GM13976 (cell line): Measurements from ENCODE around the gene RPL23.

Experiments
- DNase-seq: peaks from one replicate; pipeline ENCODE4 v3.0.0; 2012; ENCODE audit warnings: low spot score
- in situ Hi-C: fragments of 300-500 bp; cut with MboI; formaldehyde crosslinking; loops from one replicate; pipeline ENCODE4 v1.12.0; 2022; ENCODE audit warnings: low sequenced_read_pairs, mixed read lengths, inconsistent platforms; ENCODE audit not compliant: unreplicated experiment
- TF ChIP-seq, protein P1 (sequence below): IDR thresholded peaks from 2 replicates; pipeline ENCODE4 v1.5.1; 2012; ENCODE audit warnings: borderline replicate concordance, mild to moderate bottlenecking; ENCODE audit not compliant: insufficient read depth; ENCODE audit errors: extremely low read depth, missing control alignments, control extremely low read depth

RPL23 gene

DNA sequence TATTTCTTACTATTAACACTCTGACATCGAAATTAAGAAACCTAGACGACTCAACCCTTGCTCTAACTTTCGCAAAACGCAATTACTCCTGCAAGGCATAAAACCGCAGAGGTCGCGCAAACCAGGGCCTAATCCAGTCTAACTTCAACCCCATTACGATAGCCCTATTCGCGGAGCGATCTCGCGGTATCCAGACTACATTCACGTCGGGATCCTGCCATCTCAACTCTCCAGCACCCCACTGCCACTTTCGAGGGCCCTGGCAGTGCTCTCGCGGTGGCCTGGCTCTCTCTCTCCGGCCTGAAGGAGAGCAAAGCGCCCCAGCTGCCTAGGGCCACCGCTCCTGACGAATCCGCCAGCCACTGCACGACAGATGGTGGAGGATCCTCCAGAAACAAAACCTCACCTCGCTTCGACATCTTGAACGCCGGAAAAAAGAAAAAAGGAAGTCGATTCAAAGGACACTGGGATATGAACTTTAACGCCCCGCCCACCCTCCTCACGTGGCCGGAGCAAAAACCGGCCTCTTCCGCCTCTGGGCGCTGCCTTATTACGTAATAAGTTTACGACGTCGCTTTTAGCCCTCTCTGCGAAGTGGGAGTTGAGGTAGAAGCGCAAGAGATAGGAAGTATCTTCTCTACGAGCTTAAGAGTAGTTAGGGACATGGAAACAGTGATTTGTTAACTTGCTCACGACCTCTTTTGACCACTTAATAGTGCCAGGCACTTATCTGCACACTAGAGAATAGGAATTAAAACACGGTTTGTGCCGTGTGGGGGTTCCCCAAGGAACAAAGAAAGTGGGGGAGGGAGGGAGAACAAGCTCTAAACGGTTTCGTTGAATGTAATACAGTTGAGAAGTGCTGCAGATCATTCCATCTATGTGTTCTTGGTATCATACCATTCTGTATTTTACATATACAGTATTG is at the start of gene RPL23:
Gene RPL23 (minus strand): TSS at position 430 of the 928 bp plus-strand sequence. CDS start 11 bp downstream, at position 419.
- peak; percentile 94 for DNase-seq
- in situ Hi-C loops: no loop called here
- TF ChIP-seq, protein P1, sequence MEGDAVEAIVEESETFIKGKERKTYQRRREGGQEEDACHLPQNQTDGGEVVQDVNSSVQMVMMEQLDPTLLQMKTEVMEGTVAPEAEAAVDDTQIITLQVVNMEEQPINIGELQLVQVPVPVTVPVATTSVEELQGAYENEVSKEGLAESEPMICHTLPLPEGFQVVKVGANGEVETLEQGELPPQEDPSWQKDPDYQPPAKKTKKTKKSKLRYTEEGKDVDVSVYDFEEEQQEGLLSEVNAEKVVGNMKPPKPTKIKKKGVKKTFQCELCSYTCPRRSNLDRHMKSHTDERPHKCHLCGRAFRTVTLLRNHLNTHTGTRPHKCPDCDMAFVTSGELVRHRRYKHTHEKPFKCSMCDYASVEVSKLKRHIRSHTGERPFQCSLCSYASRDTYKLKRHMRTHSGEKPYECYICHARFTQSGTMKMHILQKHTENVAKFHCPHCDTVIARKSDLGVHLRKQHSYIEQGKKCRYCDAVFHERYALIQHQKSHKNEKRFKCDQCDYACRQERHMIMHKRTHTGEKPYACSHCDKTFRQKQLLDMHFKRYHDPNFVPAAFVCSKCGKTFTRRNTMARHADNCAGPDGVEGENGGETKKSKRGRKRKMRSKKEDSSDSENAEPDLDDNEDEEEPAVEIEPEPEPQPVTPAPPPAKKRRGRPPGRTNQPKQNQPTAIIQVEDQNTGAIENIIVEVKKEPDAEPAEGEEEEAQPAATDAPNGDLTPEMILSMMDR: no peak

DNA sequence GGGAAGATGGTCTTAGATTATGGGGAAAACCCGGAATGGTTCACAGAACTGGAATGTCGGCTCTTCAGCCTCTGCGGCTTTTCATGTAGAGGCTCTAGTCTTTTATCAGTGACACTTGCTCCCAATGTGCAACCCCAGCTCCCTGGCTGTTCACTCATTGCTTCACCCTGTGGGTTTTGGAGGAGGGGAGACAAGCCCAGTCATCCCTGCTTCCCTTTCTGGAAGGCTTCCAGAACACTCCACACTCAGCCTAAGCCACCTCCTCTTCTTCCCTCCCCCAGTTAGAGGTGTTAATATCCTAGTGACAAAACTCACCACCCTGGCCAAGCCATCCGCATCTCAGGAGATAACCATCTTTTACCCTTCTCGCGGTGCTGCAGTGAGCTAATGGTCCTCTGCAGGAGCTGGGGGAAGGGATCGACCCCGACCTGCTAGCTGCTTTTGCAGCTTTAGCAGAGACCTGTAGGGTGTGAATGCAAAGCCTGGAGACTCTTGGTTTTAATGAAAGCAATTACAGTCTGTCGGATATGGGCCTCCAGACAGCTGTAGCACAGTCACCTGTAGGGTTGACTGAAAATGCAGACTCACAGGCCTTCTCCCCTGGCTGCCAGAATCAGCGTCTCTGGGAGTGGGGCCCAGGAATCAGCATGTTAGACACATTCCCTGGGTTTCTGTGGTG is 47.6 kb upstream of the RPL23 start:
- in situ Hi-C loops: no loop called here
- no peak for DNase-seq
- TF ChIP-seq, protein P1: no peak

GRCh38 chr17:38899421-38899820 is 45.9 kb upstream of the RPL23 start:
- TF ChIP-seq, protein P1: no peak
- no peak for DNase-seq
- in situ Hi-C loops: no loop called here

DNA sequence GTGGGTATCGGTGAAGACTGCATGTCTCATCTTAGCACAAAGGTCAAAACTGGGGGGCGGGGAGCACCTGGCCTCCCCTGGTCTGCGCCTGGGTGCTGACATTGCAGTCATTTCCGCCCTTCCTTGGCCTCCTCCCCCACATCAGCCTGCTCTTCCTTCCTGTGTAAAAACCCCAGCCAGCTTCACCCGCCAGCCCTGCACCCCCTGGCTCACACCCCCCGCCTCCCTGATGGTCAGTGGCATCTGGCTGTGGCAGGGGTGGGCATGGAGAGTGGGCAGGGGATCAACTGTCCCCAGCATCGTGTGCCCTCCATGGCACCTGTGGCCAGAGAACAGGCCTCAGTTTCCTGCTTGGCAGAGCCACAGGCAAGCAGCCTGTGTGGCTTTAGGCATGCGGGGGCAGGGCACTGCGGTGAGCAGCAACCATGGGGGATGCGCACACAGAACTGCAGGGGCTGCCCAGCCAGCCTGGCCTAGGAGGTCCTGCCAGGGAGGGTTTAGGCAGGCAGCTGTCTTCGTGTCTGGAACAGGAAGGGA is 45.4 kb upstream of the RPL23 start:
- in situ Hi-C loops: no loop called here
- peak; percentile 95 for DNase-seq
- TF ChIP-seq, protein P1: no peak

DNA sequence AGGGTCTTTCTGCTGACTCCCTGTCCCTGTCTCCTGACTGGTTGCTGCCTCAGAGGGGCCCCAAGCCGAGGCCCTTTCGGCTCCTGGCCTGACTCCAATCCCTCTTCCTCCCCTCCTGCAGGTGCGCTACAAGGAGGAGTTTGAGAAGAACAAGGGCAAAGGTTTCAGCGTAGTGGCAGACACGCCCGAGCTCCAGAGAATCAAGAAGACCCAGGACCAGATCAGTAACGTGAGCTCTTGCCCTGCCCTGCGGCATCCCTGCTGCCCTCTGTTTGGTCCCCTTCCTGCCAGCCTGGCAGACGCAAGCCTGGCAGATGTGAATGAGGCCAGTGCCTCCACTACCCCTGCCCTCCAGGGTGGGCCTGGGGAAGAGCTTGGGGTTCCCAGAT is 44.8 kb upstream of the RPL23 start:
- DNase-seq: peak; percentile 58
- in situ Hi-C loops: no loop called here
- TF ChIP-seq, protein P1: no peak

GRCh38 chr17:38897671-38898290 is 44.3 kb upstream of the RPL23 start:
- in situ Hi-C loops: no loop called here

More at GRCh38 chr17:38897671-38898290, 44.3 kb upstream of the RPL23 start:
- TF ChIP-seq, protein P1: no peak
- no peak for DNase-seq
